Stimulated activated CD8-positive, alpha-beta memory T cell treated with anti-CD3 and anti-CD28 coated beads, Interleukin-4, amount 100 ng/mL, for 4 hours (primary cell): ENCODE results near the gene CWH43.
"Not testable (repeated sequence)": the region's sequence is repeated elsewhere in the genome, so short reads cannot be mapped to it uniquely, and the experiment has no call there.

ENCODE experiments used
- DNase-seq, 2 donors: peaks; one replicate each; pipeline ENCODE4 v3.0.0-alpha.2; 2020; ENCODE audit warnings: low read depth in 2 of 2, low spot score in 1 of 2

Gene CWH43

GRCh38 chr4:49096215-49096614 lies 110.1 kb downstream of the CWH43 start:
- not testable (repeated sequence) for DNase-seq

- DNase-seq, result not testable (repeated sequence)
Measured at GRCh38 chr4:49096627-49097026, 110.6 kb downstream of the CWH43 start.

- DNase-seq, result not testable (repeated sequence)
Measured at GRCh38 chr4:49097071-49097470, 111.0 kb downstream of the CWH43 start.

- DNase-seq, result not testable (repeated sequence)
Measured at GRCh38 chr4:49097505-49097904, 111.4 kb downstream of the CWH43 start.

GRCh38 chr4:49098034-49098759 lies 112.1 kb downstream of the CWH43 start:
- DNase-seq, result not testable (repeated sequence)

GRCh38 chr4:49099831-49100444 lies 113.9 kb downstream of the CWH43 start:
- not testable (repeated sequence) for DNase-seq

GRCh38 chr4:49102344-49102898 lies 116.3 kb downstream of the CWH43 start:
- DNase-seq, result not testable (repeated sequence)

GRCh38 chr4:49103436-49104136 lies 117.5 kb downstream of the CWH43 start:
- not testable (repeated sequence) for DNase-seq

GRCh38 chr4:49104231-49104930 lies 118.3 kb downstream of the CWH43 start:
- DNase-seq, result not testable (repeated sequence)

GRCh38 chr4:49105248-49105904 lies 119.3 kb downstream of the CWH43 start:
- DNase-seq, result not testable (repeated sequence)

- DNase-seq, result not testable (repeated sequence)
Measured at GRCh38 chr4:49107262-49107661, 121.2 kb downstream of the CWH43 start.

GRCh38 chr4:49108183-49108978 lies 122.3 kb downstream of the CWH43 start:
- not testable (repeated sequence) for DNase-seq

GRCh38 chr4:49109567-49110166 lies 123.6 kb downstream of the CWH43 start:
- not testable (repeated sequence) for DNase-seq

GRCh38 chr4:49110579-49110978 lies 124.5 kb downstream of the CWH43 start:
- not testable (repeated sequence) for DNase-seq
